Measurements from ENCODE around the gene PLEKHA6. TPM values are rescaled to one million over a fixed set of nuclear protein-coding genes. Genes with fewer than 3 reads are reported as not detected.

PLEKHA6 gene
- total and polyA plus RNA-seq, 2 of the 4 experiments (the other 2 are of a cell fraction): 8.2 to 19.9 TPM

DNA sequence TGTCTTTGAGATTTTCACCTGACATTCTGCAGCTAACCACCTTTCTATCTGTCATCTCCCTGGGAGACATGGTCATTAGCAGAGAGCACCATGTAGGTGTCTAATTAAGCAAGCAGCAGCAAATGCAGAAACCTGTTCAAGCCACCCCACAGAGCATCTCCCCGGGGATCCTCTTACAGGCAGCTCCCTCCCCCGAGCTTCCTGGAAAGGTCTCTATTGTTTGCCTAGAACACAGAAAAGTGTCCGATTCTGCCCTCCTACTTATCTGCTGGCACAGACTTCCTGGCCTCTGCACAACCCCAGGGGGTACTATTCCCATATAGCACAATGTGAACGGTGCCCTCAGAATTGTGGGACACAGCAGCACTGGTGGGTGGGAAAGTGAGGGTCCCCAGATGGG lies 46.1 kb downstream of the PLEKHA6 start:
- no peak overlapping the region for H3K9ac ChIP-seq (ENCODE audit: low read depth, low read length)
- H4K8ac ChIP-seq (ENCODE audit: low read depth in 2 of 2, low read length in 2 of 2): no peak overlapping the region
- TF ChIP-seq NFE2L2 (IDR thresholded peaks at IDR 0.05; ENCODE audit: low read depth, low read length) (no peak), FOS (IDR thresholded peaks at IDR 0.05; ENCODE audit: low read depth, low read length) (no peak), RAD21 (IDR thresholded peaks at IDR 0.05; ENCODE audit: low read length) (no peak), SMC3 (IDR thresholded peaks at IDR 0.05; ENCODE audit: low read depth, low read length) (no peak), MXI1 (IDR thresholded peaks at IDR 0.05; ENCODE audit: borderline replicate concordance, low read depth, low read length) (no peak), POLR2A (IDR thresholded peaks at IDR 0.05; ENCODE audit: low read depth, low read length) (no peak), CEBPB (IDR thresholded peaks at IDR 0.05; ENCODE audit: low read depth, low read length) (no peak), RCOR1 (IDR thresholded peaks at IDR 0.05; ENCODE audit: insufficient replicate concordance, low read length) (no peak), CHD1 (IDR thresholded peaks at IDR 0.05; ENCODE audit: low read depth, low read length) (no peak), BHLHE40 (IDR thresholded peaks at IDR 0.05; ENCODE audit: low read depth, low read length) (no peak), RFX5 (IDR thresholded peaks at IDR 0.05; ENCODE audit: low read depth, low read length) (no peak), MAZ (IDR thresholded peaks at IDR 0.05; ENCODE audit: borderline replicate concordance, low read depth, low read length) (no peak), MAFK (IDR thresholded peaks at IDR 0.05; ENCODE audit: low read depth, low read length) (no peak)
- TF ChIP-seq, protein P1, sequence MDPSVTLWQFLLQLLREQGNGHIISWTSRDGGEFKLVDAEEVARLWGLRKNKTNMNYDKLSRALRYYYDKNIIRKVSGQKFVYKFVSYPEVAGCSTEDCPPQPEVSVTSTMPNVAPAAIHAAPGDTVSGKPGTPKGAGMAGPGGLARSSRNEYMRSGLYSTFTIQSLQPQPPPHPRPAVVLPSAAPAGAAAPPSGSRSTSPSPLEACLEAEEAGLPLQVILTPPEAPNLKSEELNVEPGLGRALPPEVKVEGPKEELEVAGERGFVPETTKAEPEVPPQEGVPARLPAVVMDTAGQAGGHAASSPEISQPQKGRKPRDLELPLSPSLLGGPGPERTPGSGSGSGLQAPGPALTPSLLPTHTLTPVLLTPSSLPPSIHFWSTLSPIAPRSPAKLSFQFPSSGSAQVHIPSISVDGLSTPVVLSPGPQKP (IDR thresholded peaks at IDR 0.05; ENCODE audit: borderline replicate concordance, low read depth, low read length): no peak
- TF ChIP-seq, protein P2, sequence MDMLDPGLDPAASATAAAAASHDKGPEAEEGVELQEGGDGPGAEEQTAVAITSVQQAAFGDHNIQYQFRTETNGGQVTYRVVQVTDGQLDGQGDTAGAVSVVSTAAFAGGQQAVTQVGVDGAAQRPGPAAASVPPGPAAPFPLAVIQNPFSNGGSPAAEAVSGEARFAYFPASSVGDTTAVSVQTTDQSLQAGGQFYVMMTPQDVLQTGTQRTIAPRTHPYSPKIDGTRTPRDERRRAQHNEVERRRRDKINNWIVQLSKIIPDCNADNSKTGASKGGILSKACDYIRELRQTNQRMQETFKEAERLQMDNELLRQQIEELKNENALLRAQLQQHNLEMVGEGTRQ (IDR thresholded peaks at IDR 0.05; ENCODE audit: low read depth, low read length): no peak
- TF ChIP-seq, protein P3, sequence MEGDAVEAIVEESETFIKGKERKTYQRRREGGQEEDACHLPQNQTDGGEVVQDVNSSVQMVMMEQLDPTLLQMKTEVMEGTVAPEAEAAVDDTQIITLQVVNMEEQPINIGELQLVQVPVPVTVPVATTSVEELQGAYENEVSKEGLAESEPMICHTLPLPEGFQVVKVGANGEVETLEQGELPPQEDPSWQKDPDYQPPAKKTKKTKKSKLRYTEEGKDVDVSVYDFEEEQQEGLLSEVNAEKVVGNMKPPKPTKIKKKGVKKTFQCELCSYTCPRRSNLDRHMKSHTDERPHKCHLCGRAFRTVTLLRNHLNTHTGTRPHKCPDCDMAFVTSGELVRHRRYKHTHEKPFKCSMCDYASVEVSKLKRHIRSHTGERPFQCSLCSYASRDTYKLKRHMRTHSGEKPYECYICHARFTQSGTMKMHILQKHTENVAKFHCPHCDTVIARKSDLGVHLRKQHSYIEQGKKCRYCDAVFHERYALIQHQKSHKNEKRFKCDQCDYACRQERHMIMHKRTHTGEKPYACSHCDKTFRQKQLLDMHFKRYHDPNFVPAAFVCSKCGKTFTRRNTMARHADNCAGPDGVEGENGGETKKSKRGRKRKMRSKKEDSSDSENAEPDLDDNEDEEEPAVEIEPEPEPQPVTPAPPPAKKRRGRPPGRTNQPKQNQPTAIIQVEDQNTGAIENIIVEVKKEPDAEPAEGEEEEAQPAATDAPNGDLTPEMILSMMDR (conservative IDR thresholded peaks at IDR 0.05; ENCODE audit: low read depth, low read length): no peak
- H3K14ac ChIP-seq (replicated peaks; ENCODE audit: low read depth, low read length): 0 out of 2 replicates have a peak overlapping the region, but pooled peaks have one; percentile 19
- no peak overlapping the region for H4K5ac ChIP-seq (ENCODE audit: low read depth, low read length)
- H3K18ac ChIP-seq (ENCODE audit: low read depth, low read length): no peak overlapping the region
- WGBS, 2 experiments (ENCODE audit: extremely low coverage in 2 of 2, insufficient read length in 1 of 2): 92% methylated on average over 2 of the region's 4 CpGs; no CpG with 5 or more reads in 1 of the 2 experiments
- 0 out of 3 replicates have a peak overlapping the region, but pooled peaks have one; percentile 40 for H2BK15ac ChIP-seq (ENCODE audit: low read depth, low read length)
- no peaks in the 10 kb centered on the region for H3K79me1 ChIP-seq (ENCODE audit: low read depth in 1 of 2, low read length in 2 of 2)
- H2AK9ac ChIP-seq (replicated peaks; ENCODE audit: low read depth, low read length, poor library complexity): no peak overlapping the region
- in situ Hi-C loops (cut with MboI; ENCODE audit: low sequenced_read_pairs): no loop called here
- DNase-seq (no peak), ATAC-seq (ENCODE audit: low read depth) (no peak)
- H3K4me2 ChIP-seq (ENCODE audit: low read depth, low read length): no peak overlapping the region
- H3K9me3 ChIP-seq (ENCODE audit: control insufficient read depth, insufficient read depth, low read length): no peaks in the 10 kb centered on the region
- intact Hi-C loops (cut with micrococcal nuclease): no loop called here
- no peaks in the 10 kb centered on the region for H3K36me3 ChIP-seq (ENCODE audit: control insufficient read depth, insufficient read depth, low read length)
- no peak overlapping the region for H2AFZ ChIP-seq (replicated peaks; ENCODE audit: low read length, poor library complexity)
- no peaks in the 10 kb centered on the region for H4K20me1 ChIP-seq (ENCODE audit: insufficient read depth, low read length)
- peaks cover under 1% of the 10 kb centered on the region for H3K4me1 ChIP-seq (ENCODE audit: control insufficient read depth, insufficient read depth, low read length)
- ChIA-PET POLR2A (ENCODE audit: unreplicated experiment) (no interaction called here), CTCF (interaction anchor here (0.8 kb wide), 1 partner anchor 117 kb away, joined by 3 read pairs; no protein-coding TSS in a partner anchor)
- H3K4ac ChIP-seq (ENCODE audit: low read depth, low read length): no peak overlapping the region
- no peak overlapping the region for H2BK5ac ChIP-seq (ENCODE audit: low read depth, low read length, poor library complexity, severe bottlenecking)
- no peak overlapping the region for H3K4me3 ChIP-seq (ENCODE audit: insufficient read depth, low read depth, low read length)
- H2BK120ac ChIP-seq (ENCODE audit: low read depth, low read length): peak overlapping the region; percentile 22; the same call in 1 of the 2 replicates
- no peak overlapping the region; the same call in 1 of the 2 replicates for H2AK5ac ChIP-seq (ENCODE audit: low read depth, low read length)
- BruUV-seq (replicated peaks): no TSS peak
- H3K23ac ChIP-seq (ENCODE audit: low read depth, low read length): no peak overlapping the region
- peaks cover 5% of the 10 kb centered on the region for H3K9me1 ChIP-seq (ENCODE audit: insufficient read depth, low read length)
- no peak overlapping the region for H3K56ac ChIP-seq (ENCODE audit: extremely low read depth, insufficient read depth, low read length)
- no peak overlapping the region for H2BK20ac ChIP-seq (ENCODE audit: low read depth, low read length)
- H3K27me3 ChIP-seq (ENCODE audit: control insufficient read depth, insufficient read depth, low read length): no peaks in the 10 kb centered on the region
- dilution Hi-C loops (cut with HindIII; ENCODE audit: low sequenced_read_pairs, unreplicated experiment): no loop called here
- no peak overlapping the region for H3K27ac ChIP-seq (ENCODE audit: insufficient read depth, low read length)
- H4K91ac ChIP-seq (ENCODE audit: insufficient read depth, low read depth, low read length): no peak overlapping the region

All from IMR-90 (cell line).